HEK293T (cell line): ENCODE measurements around the gene CREB1.
"Not testable (repeated sequence)": the region's sequence is repeated elsewhere in the genome, so short reads cannot be mapped to it uniquely, and the experiment has no call there.

Experiments
- CTCF ChIA-PET: fragments of 350-600 bp; formaldehyde crosslinking; extraction: SDS; loops from one replicate; lab custom pipeline; 2021; ENCODE audit warnings: antibody characterized with exemption, inconsistent platforms; lab: Yijun Ruan, JAX
- POLR2A ChIA-PET: fragments of 350-600 bp; formaldehyde crosslinking; extraction: SDS; loops from one replicate; lab custom pipeline; 2020; ENCODE audit warnings: antibody characterized with exemption, inconsistent platforms; lab: Yijun Ruan, JAX
- DNase-seq: peaks from one replicate; pipeline ENCODE4 v3.0.0; 2012; ENCODE audit warnings: mixed read lengths; ENCODE audit errors: extremely low spot score
- ARNT ChIP-seq: fragments of 450-650 bp; IDR thresholded peaks from 2 replicates; pipeline ENCODE4 v1.6.1; 2017; ENCODE audit warnings: mild to moderate bottlenecking
- BHLHE40 ChIP-seq: fragments of 450-650 bp; IDR thresholded peaks from 2 replicates; pipeline ENCODE4 v1.6.1; 2016; ENCODE audit warnings: mild to moderate bottlenecking, moderate library complexity, borderline replicate concordance
- CTBP1 ChIP-seq: fragments of 450-650 bp; IDR thresholded peaks from 2 replicates; pipeline ENCODE4 v1.6.1; 2016; ENCODE audit warnings: borderline replicate concordance
- ELF4 ChIP-seq: fragments of 450-650 bp; IDR thresholded peaks from 2 replicates; pipeline ENCODE4 v1.6.1; 2017; ENCODE audit warnings: antibody characterized with exemption
- FOXA1 ChIP-seq: fragments of 450-650 bp; IDR thresholded peaks from 2 replicates; pipeline ENCODE4 v1.6.1; 2016; ENCODE audit warnings: mild to moderate bottlenecking
- FOXK2 ChIP-seq: fragments of 450-650 bp; IDR thresholded peaks from 2 replicates; pipeline ENCODE4 v1.6.1; 2016; ENCODE audit warnings: mild to moderate bottlenecking
- FOXM1 ChIP-seq: fragments of 450-650 bp; IDR thresholded peaks from 2 replicates; pipeline ENCODE4 v1.6.1; 2017; ENCODE audit warnings: mild to moderate bottlenecking, borderline replicate concordance
- HDGF ChIP-seq: fragments of 450-650 bp; IDR thresholded peaks from 2 replicates; pipeline ENCODE4 v1.6.1; 2017; ENCODE audit warnings: antibody characterized with exemption, borderline replicate concordance
- L3MBTL2 ChIP-seq: fragments of 450-650 bp; conservative IDR thresholded peaks from 2 replicates; pipeline ENCODE4 v1.6.1; 2016; ENCODE audit warnings: mild to moderate bottlenecking
- LEF1 ChIP-seq: fragments of 450-650 bp; IDR thresholded peaks from 2 replicates; pipeline ENCODE4 v1.6.1; 2017; ENCODE audit warnings: mild to moderate bottlenecking, borderline replicate concordance
- NFRKB ChIP-seq: fragments of 450-650 bp; IDR thresholded peaks from 2 replicates; pipeline ENCODE4 v1.6.1; 2016; ENCODE audit warnings: mild to moderate bottlenecking, moderate library complexity
- SP1 ChIP-seq: fragments of 450-650 bp; IDR thresholded peaks from 2 replicates; pipeline ENCODE4 v1.6.1; 2017
- SUZ12 ChIP-seq: fragments of 450-650 bp; IDR thresholded peaks from 2 replicates; pipeline ENCODE4 v1.6.1; 2016; ENCODE audit warnings: mild to moderate bottlenecking
- TARDBP ChIP-seq: fragments of 450-650 bp; IDR thresholded peaks from 2 replicates; pipeline ENCODE4 v1.6.1; 2016
- ZNF384 ChIP-seq: fragments of 450-650 bp; IDR thresholded peaks from 2 replicates; pipeline ENCODE4 v1.6.1; 2016
- TF ChIP-seq, protein P1 (sequence below): fragments of 450-650 bp; IDR thresholded peaks from 2 replicates; pipeline ENCODE4 v1.6.1; 2016

Gene CREB1

DNA sequence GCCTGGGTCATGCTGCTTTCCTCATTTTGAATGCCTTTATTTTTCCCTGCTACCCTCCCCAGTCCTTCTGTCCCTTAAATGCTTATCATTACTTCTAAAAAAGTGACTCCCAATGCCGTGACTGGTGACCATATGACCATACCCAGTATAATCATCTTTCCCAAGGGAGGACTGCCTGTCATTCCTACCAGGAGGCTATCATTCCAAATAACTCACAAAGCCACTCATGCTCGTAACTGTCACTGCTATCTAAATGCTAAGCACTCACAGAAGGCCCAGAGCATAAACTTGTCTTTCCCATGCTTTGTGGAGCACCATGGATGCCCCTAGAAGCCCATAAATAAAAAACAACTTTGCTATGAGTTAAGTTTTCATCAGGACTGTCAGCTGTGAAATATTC is 38.7 kb upstream of the CREB1 start:
- TF ChIP-seq L3MBTL2: no peak
- TF ChIP-seq NFRKB: no peak
- TF ChIP-seq TARDBP: no peak
- TF ChIP-seq ZNF384: no peak
- TF ChIP-seq ARNT: peak; percentile 63; the same call in 1 of the 2 replicates
- no peak for TF ChIP-seq BHLHE40
- TF ChIP-seq ELF4: no peak
- no peak for TF ChIP-seq FOXK2
- no peak for TF ChIP-seq HDGF
- TF ChIP-seq FOXM1: no peak
- TF ChIP-seq SUZ12: no peak
- no peak for TF ChIP-seq SP1
- TF ChIP-seq FOXA1: no peak
- TF ChIP-seq, protein P1, sequence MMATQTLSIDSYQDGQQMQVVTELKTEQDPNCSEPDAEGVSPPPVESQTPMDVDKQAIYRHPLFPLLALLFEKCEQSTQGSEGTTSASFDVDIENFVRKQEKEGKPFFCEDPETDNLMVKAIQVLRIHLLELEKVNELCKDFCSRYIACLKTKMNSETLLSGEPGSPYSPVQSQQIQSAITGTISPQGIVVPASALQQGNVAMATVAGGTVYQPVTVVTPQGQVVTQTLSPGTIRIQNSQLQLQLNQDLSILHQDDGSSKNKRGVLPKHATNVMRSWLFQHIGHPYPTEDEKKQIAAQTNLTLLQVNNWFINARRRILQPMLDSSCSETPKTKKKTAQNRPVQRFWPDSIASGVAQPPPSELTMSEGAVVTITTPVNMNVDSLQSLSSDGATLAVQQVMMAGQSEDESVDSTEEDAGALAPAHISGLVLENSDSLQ: peak; percentile 93
- TF ChIP-seq CTBP1: peak; percentile 88
- TF ChIP-seq LEF1: no peak
- ChIA-PET CTCF (no interaction called here), POLR2A (no interaction called here)
- no peak for DNase-seq

GRCh38 chr2:207491956-207492355 is 37.8 kb upstream of the CREB1 start:
- ChIA-PET POLR2A (interaction anchor here (1.0 to 1.3 kb wide), 2 partner anchors 39 to 134 kb away, joined by 3 read pairs; partner anchors contain the start of gene METTL21A), CTCF (no interaction called here)
- DNase-seq: no peak

DNA sequence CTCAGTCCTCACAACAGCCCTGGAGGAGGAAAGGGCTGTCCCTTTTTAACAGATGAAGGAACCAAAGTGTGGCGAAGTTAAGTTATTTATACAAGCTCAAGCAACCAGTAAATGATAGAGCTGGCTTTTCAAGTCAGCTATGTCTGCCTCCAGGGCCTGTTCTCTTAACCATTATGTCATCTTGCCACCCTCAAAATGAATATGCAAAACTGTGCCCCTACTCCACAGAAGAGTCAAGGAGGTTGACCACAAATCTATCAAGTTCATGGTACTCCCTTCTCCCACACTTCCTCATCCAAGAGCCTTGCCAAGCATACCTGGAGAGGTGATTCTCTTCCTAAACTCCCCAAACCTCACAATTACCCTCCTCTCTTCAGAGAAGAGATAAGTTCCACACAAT is 37.3 kb upstream of the CREB1 start:
- DNase-seq: no peak
- CTCF ChIA-PET: no interaction called here
- TF ChIP-seq ARNT (no peak), L3MBTL2 (no peak), CTBP1 (no peak), TARDBP (no peak), BHLHE40 (no peak), NFRKB (no peak), FOXK2 (no peak), FOXA1 (no peak)
- POLR2A ChIA-PET: interaction anchor here (1.0 to 1.3 kb wide), 2 partner anchors 38 to 133 kb away, joined by 3 read pairs; partner anchors contain the start of gene METTL21A

More at GRCh38 chr2:207491956-207492355, 37.8 kb upstream of the CREB1 start:
- no peak for TF ChIP-seq CTBP1
- TF ChIP-seq, protein P1: no peak
- TF ChIP-seq LEF1: no peak
- TF ChIP-seq ZNF384: no peak
- no peak for TF ChIP-seq HDGF
- TF ChIP-seq NFRKB: no peak
- no peak for TF ChIP-seq FOXM1
- TF ChIP-seq ARNT: no peak

GRCh38 chr2:207494137-207494536 is 35.6 kb upstream of the CREB1 start:
- ChIA-PET POLR2A (interaction anchor here (1.0 kb wide), 1 partner anchor 8 kb away, joined by 3 read pairs; no protein-coding TSS in a partner anchor), CTCF (no interaction called here)
- no peak for DNase-seq
- TF ChIP-seq, protein P1: no peak
- no peak for TF ChIP-seq ELF4
- TF ChIP-seq FOXA1: no peak
- no peak for TF ChIP-seq L3MBTL2
- TF ChIP-seq HDGF: no peak
- no peak for TF ChIP-seq ARNT
- TF ChIP-seq BHLHE40: no peak
- no peak for TF ChIP-seq LEF1
- TF ChIP-seq FOXM1: no peak
- TF ChIP-seq ZNF384: no peak
- TF ChIP-seq SUZ12: no peak
- TF ChIP-seq SP1: no peak

- DNase-seq, POLR2A ChIA-PET, CTCF ChIA-PET: not testable (repeated sequence)
Measured at GRCh38 chr2:207496936-207497335, 32.8 kb upstream of the CREB1 start.

GRCh38 chr2:207497596-207497995 is 32.2 kb upstream of the CREB1 start:
- DNase-seq: no peak
- ChIA-PET CTCF (interaction anchor here (0.7 kb wide), 1 partner anchor 715 kb away, joined by 3 read pairs; no protein-coding TSS in a partner anchor), POLR2A (no interaction called here)
- TF ChIP-seq FOXM1 (no peak), ZNF384 (no peak), HDGF (no peak), BHLHE40 (no peak), LEF1 (no peak), ARNT (no peak), ELF4 (no peak), SP1 (no peak), CTBP1 (no peak), FOXK2 (no peak)
- TF ChIP-seq, protein P1: no peak
